ENCODE measurements around the gene DPYD.
A peak's percentile ranks its signal among the peaks of the same experiment; 100 is the strongest.

The DPYD gene

GRCh38 chr1:97201641-97202040, 719.2 kb downstream of the DPYD start:
- in situ Hi-C loops (cut with MboI; ENCODE audit: low pct_unique_long_range_greater_than_20kb, low sequenced_read_pairs, unreplicated experiment) = no loop called here
- no peak for DNase-seq (ENCODE audit: low spot score)
- no peak for TF ChIP-seq CTCF (IDR thresholded peaks at IDR 0.05; ENCODE audit: extremely low read depth, insufficient read depth, missing control alignments)

- in situ Hi-C loops (cut with MboI; ENCODE audit: low pct_unique_long_range_greater_than_20kb, low sequenced_read_pairs, unreplicated experiment) = no loop called here
- no peak for DNase-seq (ENCODE audit: low spot score)
- TF ChIP-seq CTCF (IDR thresholded peaks at IDR 0.05; ENCODE audit: extremely low read depth, insufficient read depth, missing control alignments) = no peak
Observed at GRCh38 chr1:97200595-97200994, 720.2 kb downstream of the DPYD start.

GRCh38 chr1:97196825-97197516, 723.9 kb downstream of the DPYD start:
- no peak for DNase-seq (ENCODE audit: low spot score)

GRCh38 chr1:97192872-97193572, 727.8 kb downstream of the DPYD start:
- no peak for DNase-seq (ENCODE audit: low spot score)
- in situ Hi-C loops (cut with MboI; ENCODE audit: low pct_unique_long_range_greater_than_20kb, low sequenced_read_pairs, unreplicated experiment) = no loop called here
- no peak for TF ChIP-seq CTCF (IDR thresholded peaks at IDR 0.05; ENCODE audit: extremely low read depth, insufficient read depth, missing control alignments)

More at GRCh38 chr1:97196825-97197516, 723.9 kb downstream of the DPYD start:
- in situ Hi-C loops (cut with MboI; ENCODE audit: low pct_unique_long_range_greater_than_20kb, low sequenced_read_pairs, unreplicated experiment) = no loop called here
- no peak for TF ChIP-seq CTCF (IDR thresholded peaks at IDR 0.05; ENCODE audit: extremely low read depth, insufficient read depth, missing control alignments)

- DNase-seq (ENCODE audit: low spot score) = no peak
- in situ Hi-C loops (cut with MboI; ENCODE audit: low pct_unique_long_range_greater_than_20kb, low sequenced_read_pairs, unreplicated experiment) = no loop called here
- TF ChIP-seq CTCF (IDR thresholded peaks at IDR 0.05; ENCODE audit: extremely low read depth, insufficient read depth, missing control alignments) = no peak
Observed at GRCh38 chr1:97190326-97190725, 730.5 kb downstream of the DPYD start.

- TF ChIP-seq CTCF (IDR thresholded peaks at IDR 0.05; ENCODE audit: extremely low read depth, insufficient read depth, missing control alignments) = peak; percentile 18
- DNase-seq (ENCODE audit: low spot score) = no peak
- in situ Hi-C loops (cut with MboI; ENCODE audit: low pct_unique_long_range_greater_than_20kb, low sequenced_read_pairs, unreplicated experiment) = no loop called here
Observed at GRCh38 chr1:97186381-97186780, 734.5 kb downstream of the DPYD start.

All from GM13977 (cell line).